Coronary artery (tissue), 2 donors: Measurements from ENCODE around the gene KCNK3.

Source experiments
- DNase-seq: peaks from one replicate; pipeline ENCODE4 v3.0.0-alpha.2; 2017; ENCODE audit warnings: low spot score
- H3K27ac ChIP-seq, 2 donors: fragments of 200-600 bp; sonication (generic); one replicate each; pipeline ENCODE4 v1.5.1; 2016 to 2019
- H3K4me3 ChIP-seq: fragments of 200-600 bp; sonication (generic); 2 replicates; pipeline ENCODE4 v1.5.1; 2016; ENCODE audit warnings: mild to moderate bottlenecking, moderate library complexity
- TF ChIP-seq, protein P1 (sequence below): fragments of 200-600 bp; sonication (generic); IDR thresholded peaks from one replicate; pipeline ENCODE4 v1.5.1; 2019; ENCODE audit warnings: antibody characterized with exemption

The KCNK3 gene

DNA sequence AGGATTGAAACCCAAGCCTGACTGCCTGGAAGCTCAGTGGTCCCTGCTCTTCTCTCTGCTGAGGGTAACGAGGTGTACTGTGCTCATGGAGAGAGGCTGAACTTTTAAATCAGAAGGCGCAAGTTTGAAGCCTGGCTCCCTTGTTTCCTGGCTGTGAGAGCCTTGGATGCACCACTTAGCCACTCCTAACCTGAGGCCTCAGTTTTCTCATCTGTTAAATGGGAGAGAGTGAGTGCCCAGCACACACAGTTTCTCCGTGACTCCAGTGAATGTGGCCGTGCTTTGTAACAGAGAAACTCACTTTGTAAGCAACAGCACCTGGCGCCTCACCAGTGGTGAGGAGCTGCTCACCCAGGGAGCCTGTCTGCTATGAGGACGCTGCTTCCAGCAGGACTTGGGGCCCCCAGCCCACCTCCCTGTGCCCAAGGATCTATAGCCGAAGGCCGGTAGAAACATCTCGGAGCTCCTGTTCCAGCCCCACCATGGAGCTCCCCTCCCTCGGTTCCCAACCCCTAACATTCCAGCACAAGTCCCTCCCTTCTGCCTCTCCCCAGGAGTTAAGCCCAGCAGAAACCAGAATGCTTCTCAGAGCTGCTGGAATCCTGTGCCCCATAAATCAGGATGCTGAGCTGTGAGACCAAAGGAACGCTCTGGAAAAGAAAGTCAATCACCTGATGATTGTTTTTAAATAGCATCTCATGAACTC is 20.3 kb upstream of the KCNK3 start:
- peak; percentile 29 for DNase-seq
- no peak overlapping the region for H3K27ac ChIP-seq
- no peak overlapping the region for H3K4me3 ChIP-seq
- TF ChIP-seq, protein P1, sequence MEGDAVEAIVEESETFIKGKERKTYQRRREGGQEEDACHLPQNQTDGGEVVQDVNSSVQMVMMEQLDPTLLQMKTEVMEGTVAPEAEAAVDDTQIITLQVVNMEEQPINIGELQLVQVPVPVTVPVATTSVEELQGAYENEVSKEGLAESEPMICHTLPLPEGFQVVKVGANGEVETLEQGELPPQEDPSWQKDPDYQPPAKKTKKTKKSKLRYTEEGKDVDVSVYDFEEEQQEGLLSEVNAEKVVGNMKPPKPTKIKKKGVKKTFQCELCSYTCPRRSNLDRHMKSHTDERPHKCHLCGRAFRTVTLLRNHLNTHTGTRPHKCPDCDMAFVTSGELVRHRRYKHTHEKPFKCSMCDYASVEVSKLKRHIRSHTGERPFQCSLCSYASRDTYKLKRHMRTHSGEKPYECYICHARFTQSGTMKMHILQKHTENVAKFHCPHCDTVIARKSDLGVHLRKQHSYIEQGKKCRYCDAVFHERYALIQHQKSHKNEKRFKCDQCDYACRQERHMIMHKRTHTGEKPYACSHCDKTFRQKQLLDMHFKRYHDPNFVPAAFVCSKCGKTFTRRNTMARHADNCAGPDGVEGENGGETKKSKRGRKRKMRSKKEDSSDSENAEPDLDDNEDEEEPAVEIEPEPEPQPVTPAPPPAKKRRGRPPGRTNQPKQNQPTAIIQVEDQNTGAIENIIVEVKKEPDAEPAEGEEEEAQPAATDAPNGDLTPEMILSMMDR: no peak

DNA sequence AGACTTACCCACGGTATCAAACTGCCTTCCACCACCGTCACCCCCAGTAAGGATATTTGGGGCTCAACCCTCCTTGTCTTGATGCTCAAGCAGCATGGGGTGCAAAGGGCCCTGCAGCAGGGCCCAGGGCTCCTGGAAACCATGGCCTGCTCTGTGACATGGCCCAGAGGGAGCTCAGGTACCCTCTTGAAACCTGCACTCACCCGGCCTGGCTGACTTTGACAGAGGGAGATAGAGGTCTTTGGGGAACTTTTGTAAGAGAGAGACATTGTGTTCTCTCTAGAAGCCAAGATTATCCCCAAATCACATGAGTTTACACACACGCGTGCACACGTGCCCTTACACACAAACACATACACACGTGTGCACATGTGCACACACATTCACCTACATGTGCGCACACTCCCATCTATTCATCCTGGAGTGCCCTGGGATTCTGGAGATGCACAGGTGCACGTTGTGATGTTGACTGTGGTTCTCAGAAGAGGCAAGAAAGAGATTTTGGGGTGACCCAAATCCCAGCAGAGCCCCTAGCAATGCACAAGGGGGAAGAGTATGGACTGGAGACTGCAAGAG is 19.6 kb upstream of the KCNK3 start:
- DNase-seq: peak; percentile 45
- TF ChIP-seq, protein P1: no peak
- Histone ChIP-seq H3K27ac (no peak overlapping the region), H3K4me3 (no peak overlapping the region)

DNA sequence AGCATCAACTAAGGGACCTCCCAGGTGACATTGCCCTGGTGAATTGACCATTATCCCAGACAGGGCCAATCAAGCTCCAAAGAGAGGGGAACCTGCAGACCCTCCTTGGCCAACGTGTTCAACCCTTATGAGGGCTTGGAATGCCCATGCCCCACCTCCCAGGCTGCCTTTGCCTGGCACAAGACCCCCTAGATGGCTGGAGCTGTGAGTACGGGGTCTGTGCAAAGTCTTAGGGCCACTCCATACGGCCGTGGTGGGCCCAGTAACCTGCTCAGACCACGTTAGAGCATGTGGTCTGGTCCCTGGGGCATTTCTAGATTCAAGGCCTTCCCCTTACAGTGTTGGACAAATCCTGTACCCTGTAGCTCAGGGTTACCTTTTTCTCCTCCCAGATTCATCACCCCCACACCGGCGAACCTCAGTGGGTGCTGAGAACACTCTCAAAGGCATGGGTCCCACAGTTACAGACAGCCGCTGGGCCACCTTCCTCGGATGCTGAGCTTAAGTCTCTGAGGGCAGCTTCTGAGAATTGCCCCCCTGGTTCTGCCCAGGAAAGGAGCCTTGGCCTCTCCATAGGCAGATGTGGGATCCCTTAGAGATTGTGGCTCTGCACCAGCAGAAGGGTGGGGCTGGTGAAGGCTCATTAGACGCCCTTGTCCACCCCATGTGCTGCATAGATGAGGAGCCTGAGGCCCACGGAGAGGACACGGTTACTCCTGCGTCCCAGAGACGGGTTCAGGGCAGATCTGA is 18.3 kb upstream of the KCNK3 start:
- TF ChIP-seq, protein P1: no peak
- Histone ChIP-seq H3K4me3 (no peak overlapping the region), H3K27ac (no peak overlapping the region)
- DNase-seq: peak; percentile 65

DNA sequence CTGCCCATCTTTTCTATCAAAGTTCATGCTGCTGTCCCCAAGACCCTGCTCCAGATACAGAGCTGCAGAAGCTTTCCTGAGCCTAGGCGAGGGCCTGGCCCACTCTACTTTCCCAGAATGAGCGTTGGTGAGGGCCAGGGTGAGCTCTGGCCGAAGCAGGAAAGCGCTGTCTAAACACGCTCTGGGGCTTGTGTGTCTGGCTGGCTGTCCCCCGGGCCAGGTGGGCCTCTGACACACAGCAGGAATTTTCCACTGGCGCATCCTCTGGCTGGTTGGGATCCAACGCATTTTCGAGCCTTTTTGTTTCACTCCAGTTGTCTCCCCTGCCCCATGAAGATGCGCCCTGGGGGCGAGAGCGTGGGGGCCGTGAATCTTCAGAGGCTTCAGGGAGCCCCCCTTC is 17.8 kb upstream of the KCNK3 start:
- Histone ChIP-seq H3K27ac (no peak overlapping the region), H3K4me3 (no peak overlapping the region)
- DNase-seq: peak; percentile 61
- TF ChIP-seq, protein P1: no peak

DNA sequence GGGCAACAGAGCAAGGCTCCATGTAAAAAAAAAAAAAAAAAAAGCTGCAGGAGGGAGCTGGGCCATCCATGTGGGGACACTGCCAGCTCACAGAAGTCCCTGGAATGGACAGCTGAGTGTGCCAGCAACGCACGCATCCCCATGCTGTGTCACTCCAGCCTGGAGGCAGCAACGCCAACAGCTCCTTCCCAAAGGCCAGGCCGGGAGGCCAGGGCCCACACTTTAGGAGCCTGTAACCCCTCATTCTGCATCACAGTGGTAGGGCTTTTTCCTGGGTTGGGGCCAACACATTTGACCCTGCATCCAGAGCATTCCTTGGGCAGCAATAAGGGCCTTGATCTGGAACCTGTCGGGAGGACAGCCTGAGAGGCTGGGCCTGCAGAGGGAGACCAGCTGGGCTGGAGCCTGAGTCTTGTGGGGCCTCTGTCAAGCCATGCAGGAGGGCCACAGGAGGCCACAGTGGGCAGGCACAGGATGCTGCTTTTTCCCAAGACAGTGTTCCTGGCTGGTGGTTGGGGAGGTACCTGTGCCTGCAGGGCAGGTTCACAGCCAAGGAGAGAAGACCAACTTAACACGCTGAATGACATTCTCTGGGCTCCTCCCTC is 16.8 kb upstream of the KCNK3 start:
- H3K27ac ChIP-seq: no peak overlapping the region
- TF ChIP-seq, protein P1: no peak
- DNase-seq: peak; percentile 66

DNA sequence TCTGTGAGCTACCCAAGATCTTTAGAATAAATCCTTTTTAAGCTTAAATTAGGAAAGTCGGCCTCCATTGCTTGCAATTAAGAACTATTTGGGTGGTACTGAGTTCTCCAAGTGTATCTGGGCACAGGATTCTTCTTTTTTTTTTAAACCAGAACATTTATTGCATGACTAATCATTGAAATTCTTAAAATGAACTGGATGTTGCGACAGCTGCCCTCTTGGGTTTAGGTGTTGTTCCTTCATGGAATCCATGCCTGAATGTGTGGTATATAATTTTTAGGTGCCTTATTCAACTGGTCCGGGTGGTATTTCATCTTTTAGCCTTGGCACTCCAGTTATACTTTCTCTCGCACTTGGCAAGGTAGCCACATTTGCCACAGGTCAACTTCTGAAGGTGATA is 14.5 kb upstream of the KCNK3 start:
- DNase-seq: no peak
- TF ChIP-seq, protein P1: no peak
- no peak overlapping the region for H3K4me3 ChIP-seq
- H3K27ac ChIP-seq: no peak overlapping the region

More for the DNA sequence above, 16.8 kb upstream of the KCNK3 start:
- H3K4me3 ChIP-seq: no peak overlapping the region
